HG03469 (cell line): Measurements from ENCODE around the gene FAF1.
A peak's percentile ranks its signal among the peaks of the same experiment; 100 is the strongest.
"Not testable (repeated sequence)": the region's sequence is repeated elsewhere in the genome, so short reads cannot be mapped to it uniquely, and the experiment has no call there.

Experiments used
- ATAC-seq: cut with Tn5 transposase; IDR thresholded peaks from one replicate; pipeline ENCODE4 v1.9.1; 2021; ENCODE audit warnings: mild to moderate bottlenecking, moderate library complexity, moderate number of reproducible peaks; ENCODE audit not compliant: unreplicated experiment

FAF1 gene

DNA sequence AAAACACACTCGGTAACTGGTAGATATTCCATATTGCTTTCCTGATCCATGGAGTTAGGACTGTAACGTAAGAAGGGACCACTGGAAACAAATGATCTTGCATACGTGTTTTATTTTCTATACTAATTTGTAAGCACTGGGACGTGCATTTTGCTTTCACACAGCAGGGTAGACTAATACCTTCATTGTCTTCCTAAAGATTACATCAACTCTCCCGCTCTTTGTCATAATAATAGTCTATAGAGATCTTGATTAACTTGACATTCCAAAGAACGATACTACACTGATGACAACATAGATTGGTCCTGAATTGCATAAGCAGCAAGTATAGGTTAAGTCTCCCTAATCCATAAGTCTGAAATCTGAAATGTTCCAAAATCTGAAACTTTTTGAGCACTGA is 166.5 kb downstream of the FAF1 start:
- ATAC-seq: no peak

DNA sequence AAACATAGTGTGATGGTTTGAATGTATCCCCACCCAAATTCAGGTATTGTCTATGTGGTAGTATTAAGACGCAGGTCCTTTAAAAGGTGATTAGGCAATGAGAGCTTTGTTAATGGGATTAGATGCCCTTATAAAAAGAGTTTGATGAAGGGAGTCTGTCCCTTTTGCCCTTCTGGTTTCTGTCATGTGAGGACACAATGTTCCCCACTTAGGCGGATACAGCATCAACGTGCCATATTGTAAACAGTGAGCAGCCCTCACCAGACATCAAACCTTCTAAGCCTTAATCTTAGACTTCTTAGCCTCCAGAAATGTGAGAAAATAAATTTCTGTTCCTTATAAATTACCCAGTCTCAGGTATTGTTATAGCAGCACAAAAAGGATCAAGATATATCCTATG is 172.8 kb downstream of the FAF1 start:
- no peak for ATAC-seq

DNA sequence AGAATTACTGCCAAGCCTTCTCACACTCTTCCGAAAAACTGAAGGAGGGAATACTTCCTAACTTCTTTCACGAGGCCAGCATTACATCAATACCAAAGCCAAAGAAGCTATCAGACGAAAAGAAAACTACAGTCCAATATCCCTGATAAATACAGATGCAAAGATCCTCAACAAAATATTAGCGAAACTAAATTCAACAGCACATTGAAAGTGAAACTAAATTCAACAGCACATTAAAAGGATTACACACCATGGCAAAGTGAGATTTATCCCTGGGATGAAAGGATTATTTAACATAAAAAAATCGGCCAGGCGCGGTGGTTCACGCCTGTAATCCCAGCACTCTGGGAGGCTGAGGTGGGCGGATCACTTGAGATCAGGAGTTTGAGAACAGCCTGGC is 176.8 kb downstream of the FAF1 start:
- ATAC-seq: no peak

DNA sequence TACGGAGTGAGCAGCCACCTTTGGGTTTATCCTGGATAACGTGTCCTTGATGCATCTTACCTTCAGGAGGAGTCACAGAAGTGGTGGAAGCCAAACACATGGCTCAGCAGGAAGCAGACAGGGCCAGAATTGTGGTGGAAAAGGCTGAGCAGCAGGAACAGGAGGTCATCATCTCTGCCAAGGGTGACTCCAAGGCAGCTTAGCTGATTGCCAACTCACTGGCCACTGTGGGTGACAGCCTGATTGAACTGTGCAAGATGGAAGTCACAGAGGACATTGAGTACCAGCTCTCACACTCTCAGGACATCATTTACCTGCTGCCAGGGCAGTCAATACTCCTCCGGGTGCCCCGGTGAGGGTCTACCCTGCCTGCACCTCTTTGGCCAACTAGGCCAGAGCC is 179.3 kb downstream of the FAF1 start:
- ATAC-seq: no peak

DNA sequence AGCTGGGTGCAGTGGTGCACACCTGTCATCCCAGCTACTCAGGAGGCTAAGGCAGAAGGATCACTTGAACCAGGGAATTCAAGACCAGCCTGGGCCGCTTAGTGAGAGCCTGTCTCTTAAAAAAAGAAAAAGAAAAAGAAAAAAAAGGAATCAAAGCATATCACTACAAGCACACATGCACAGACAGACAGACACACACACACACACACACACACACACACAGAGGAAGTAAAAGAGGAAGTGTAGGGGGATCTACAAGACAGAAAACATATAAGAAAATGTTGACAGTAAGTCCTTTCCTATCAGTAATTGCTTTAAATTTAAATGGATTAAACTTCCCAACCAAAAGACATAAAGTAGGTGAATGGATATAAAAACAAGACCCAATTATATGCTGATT is 180.3 kb downstream of the FAF1 start:
- no peak for ATAC-seq

GRCh38 chr1:50775740-50776139 is 184.3 kb downstream of the FAF1 start:
- ATAC-seq: no peak

GRCh38 chr1:50774759-50775351 is 185.2 kb downstream of the FAF1 start:
- ATAC-seq: no peak

GRCh38 chr1:50766688-50767087 is 193.4 kb downstream of the FAF1 start:
- ATAC-seq: no peak

- ATAC-seq: not testable (repeated sequence)
Measured at GRCh38 chr1:50756543-50756942, 203.5 kb downstream of the FAF1 start.

DNA sequence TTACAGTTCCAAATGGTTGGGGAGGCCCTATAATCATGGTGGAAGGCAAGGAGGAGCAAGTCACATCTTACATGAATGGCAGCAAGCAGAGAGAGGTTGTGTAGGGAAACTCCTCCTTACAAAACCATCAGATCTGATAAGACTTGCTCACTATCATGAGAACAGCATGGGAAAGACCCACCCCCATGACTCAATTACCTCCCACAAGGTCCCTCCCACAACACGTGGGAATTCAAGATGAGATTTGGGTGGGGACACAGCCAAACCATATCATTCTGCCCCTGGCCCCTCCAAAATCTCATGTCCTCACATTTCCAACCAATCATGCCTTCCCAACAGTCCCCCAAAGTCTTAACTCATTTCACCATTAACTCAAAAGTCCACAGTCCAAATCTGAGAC is 205.3 kb downstream of the FAF1 start:
- not testable (repeated sequence) for ATAC-seq

DNA sequence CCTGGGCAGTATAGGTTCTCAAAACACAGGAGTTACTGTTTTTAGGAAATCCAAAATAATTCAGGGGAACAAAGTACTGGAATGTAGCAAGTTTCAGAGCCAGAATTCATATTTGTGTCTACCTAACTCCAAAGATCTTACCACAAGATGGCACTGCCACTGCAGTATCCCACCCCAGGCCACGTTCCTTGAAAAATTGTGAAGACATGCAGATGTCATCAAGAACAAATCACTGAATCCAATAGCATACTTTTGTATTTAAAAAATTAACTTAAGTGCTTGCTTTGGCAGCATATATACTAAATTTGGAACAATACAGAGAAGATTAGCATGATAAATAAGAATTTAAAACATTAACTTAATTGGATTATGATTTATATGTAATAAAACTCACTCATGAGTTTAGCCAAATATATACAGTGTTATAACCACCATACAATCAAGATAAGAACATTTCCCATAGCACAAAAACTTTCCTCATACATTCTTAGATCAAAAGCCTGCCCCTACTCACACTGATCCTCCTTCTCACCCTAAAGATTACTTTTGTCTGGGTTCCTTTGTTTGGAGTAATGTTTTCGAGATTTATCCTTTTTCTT is 209.9 kb downstream of the FAF1 start:
- ATAC-seq: no peak

DNA sequence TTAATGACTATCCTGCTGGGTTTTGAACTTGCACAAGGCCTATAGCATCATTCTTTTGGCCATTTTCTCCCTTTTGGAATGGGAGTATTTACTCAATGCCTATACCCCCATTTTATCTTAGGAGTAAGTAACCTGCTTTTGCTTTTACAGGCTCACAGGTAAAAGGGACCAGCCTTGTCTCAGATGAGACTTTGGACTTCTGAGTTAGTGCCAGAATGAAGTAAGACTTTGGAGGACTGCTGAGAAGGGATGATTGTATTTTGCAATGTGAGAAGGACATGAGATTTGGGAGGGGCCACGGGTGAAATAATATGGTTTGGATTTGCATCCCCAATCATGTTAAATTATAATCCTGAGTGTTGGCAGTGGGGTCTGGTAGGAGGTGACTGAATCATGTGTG is 212.7 kb downstream of the FAF1 start:
- no peak for ATAC-seq

- ATAC-seq: no peak
Measured at GRCh38 chr1:50742523-50742922, 217.5 kb downstream of the FAF1 start.

DNA sequence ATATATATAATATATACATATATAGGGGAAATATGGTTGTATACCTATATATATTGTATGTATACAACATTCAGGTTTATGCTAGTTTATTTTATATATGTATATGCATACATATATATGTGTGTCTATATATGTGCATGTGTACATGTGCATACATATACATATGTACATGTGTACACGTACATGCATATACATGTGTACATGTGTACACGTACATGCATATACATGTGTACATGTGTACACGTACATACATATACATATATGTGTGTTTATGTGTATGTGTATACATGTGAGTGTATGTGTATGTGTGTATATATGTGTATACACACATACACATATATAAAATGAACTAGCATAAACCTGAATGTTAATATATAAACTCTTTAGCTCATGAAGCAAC is 220.9 kb downstream of the FAF1 start:
- no peak for ATAC-seq

- no peak for ATAC-seq
Measured at GRCh38 chr1:50735443-50735842, 224.6 kb downstream of the FAF1 start.

DNA sequence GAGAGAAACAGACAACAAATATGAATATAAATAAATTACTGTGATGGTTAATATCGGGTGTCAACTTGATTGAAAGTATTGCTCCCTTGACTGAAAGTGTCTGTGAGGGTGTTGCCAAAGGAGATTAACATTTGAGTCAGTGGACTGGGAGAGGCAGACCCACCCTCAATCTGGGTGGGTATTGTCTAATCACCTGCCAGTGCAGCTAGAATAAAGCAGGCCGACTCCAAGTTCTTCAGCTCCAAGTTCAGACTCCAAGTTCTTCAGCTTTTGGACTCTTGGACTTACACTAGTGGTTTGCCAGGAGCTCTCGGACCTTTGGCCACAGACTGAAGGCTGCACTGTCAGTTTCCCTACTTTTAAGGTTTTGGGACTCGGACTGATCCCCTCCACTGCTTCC is 232.5 kb downstream of the FAF1 start:
- ATAC-seq: not testable (repeated sequence)

DNA sequence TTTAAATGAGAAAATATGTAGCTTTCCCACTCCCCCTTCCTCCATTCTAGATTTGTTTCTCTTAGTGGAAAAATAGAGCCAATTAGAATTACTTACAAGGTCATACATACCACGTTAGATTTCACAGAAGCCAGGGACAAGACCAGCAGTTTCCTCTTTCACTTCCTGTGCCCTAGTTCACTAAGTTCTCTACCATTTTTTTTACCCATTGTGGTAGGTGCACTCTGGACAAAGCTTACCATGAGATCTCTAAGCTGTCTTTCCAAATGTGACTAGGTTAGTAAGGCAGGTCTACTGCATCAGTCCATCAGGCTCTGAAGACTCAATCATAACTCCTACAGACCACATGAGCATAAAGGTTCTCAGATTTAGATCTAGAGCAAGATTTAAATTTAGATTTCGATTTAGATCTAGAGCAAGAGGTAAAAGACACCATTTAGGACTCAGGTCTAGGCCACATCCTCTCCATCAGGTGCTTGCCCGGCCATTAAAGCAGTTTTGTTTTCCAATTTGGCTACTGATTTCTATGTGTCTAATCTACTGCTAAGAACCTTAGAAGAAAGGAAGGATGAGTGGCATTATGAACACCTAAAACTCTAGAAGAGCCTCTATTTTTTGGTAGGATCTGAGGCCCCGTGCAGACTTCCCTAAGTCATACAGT is 235.3 kb downstream of the FAF1 start:
- ATAC-seq: peak; percentile 89

- ATAC-seq: no peak
Measured at GRCh38 chr1:50720457-50721053, 239.5 kb downstream of the FAF1 start.

DNA sequence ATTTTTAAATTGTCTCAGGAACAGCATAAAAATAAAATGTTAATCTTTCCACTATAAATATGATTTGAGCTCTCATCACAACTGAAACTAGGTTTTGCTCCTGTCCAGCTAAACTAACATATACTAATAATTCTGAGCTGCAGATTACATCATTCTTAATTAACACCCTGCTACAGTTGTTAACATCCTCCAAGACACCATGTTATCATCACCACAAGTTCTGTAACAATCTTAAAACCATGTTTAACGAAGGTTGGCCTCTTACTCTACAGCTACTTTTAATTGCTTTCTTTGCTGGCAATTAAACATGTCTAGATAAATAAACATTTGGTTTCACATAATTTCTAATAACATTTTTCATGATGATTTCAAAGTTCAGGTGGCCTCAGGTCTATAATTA is 240.9 kb downstream of the FAF1 start:
- ATAC-seq: no peak

- no peak for ATAC-seq
Measured at GRCh38 chr1:50717327-50717726, 242.7 kb downstream of the FAF1 start.

DNA sequence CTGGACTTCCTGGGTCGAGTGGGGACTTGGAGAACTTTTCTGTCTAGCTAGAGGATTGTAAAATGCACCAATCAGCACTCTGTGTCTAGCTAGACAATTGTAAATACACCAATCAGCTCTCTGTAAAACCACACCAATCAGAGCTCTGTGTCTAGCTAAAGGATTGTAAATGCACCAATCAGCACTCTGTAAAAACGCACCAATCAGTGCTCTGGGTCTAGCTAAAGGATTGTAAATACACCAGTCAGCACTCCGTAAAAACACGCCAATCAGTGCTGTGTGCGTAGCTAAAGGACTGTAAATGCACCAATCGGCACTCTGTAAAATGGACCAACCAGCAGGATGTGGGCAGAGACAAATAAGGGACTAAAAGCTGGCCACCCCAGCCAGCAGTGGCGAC is 243.6 kb downstream of the FAF1 start:
- not testable (repeated sequence) for ATAC-seq

GRCh38 chr1:50710099-50710498 is 250.0 kb downstream of the FAF1 start:
- ATAC-seq: no peak
